ENCODE data around the gene SUSD1.

Gene SUSD1

DNA sequence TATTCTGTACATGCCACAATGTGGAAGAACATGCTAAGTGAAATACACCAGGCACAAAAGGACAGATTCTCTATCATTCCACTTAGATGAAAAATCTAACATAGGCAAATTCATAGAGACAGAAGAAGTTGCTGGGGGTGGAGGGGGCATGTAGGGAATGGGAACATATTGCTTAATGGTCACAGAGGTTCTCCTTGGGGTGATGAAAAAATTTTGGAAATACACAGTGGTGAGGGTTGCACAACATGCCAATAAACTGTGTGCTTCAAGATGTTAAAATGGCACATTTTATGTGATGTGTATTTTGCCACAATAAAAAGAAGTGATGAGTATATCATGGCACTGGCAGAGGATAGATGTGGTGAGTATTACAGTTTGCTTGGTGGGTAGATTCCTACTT, 111.9 kb downstream of the SUSD1 start:
- DNase-seq: no peak

DNA sequence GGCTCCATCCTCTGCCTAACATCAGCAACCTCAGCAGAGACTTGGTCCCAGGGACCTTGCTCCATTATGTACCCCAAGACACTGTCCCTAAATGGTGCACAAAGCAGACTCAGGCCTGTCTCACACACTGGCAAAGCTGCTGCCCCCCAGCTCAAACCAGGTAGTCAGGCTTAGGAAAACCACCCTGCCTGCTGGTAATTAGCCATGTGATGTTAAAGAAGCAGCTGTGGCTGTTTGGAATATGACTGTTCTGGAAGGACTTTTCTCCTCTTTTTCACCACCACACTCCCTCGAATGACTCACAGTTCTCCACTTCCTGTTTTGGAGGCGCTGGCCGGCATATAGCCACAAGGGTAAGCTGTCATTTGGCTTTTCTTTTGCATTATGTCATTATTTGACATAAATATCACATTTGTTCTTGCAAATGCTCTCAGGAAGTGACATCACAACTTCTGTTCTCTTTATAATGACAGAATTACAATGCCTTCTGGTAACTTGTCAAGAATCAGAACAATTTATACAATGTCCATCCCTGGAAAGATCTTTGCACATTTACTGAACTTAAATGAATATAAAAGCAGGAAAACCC, 113.9 kb downstream of the SUSD1 start:
- DNase-seq: no peak

DNA sequence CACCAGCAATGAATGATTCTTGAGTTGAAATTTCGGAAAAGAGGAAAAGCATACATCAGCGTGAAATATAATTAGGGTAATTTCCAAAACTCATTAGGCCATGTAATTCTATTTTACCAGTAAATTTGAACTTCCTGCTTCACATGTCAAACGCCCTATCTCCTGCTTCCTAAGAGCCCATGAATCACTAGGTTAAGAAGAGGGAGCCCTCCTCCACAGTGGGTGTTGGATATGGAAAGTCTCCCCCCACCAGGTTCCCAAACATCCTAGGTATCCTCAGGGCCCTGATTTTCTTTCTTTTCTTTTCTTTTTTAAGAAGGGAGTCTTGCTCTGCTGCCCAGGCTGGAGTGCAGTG, 115.2 kb downstream of the SUSD1 start:
- DNase-seq: no peak

DNA sequence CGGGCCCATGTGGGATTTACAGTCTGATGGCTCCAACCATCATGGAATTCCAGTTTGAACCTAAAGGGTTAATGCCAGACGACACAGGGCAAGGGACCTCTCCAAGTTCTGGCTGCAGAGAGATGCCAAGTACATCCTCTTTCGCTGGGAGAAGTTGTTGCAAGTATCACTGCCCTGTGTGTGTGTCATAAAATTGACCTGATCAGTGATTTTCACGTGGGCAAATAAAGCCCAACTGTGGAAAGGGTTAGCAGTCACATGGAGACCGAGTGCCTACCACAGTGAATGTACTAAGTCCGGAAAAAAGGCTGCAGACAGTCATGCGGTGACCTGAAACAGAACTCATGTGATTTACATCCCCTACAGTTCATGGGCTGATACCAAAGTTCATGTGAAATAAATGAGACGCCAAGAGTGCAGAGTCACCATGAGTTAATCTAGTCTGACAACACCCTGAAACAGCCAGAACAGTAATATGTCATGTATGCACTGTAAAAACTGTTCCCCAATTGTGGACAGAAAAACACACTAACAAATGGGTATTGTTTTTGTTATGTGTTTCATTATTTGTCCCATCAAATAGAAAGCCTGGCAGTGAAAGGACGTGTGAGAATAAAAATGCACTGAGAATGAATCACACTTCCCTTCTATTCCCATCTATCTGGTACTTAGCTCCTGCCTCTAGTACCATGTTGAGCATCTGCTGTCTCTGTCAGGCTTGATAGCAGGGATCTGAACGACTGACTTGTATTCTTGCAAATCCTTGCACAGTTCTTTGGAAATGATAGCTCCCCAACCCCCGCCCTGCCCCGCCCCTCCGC, 115.7 kb downstream of the SUSD1 start:
- no peak for DNase-seq

DNA sequence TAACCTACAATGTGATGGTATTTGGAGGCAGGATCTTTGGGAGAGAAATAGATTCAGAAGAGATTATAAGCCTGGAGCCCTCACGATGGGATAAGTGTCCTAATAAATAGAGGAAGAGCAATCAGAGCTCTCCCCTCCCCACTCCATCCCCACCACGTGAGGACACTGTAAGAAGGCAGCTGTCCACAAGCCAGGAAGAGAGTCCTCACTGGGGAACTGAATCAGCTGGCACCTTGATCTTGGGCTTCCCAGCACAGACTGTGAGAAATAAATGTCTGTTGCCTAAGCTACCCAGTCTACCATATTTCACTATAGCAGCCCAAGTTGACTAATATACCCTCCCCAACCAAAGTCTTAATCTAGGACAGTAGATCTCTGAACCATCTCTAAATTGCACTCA, 118.1 kb downstream of the SUSD1 start:
- no peak for DNase-seq

DNA sequence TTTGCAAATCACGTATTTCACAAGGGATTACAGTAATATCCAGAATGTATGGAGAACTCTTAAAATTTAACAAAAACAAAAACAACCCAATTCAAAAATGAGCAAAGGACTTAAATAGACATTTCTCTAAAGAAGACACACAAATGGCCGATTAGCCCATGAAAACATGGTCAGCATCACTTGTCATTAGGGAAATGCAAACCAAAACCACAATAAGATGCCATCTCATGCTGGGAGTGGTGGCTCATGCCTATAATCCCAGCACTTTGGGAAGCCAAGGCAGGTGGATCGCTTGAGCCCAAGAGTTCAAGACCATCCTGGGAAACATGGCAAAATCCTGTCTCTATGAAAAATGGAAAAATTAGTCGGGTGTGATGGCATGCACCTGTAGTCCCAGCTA, 120.2 kb downstream of the SUSD1 start:
- no peak for DNase-seq

DNA sequence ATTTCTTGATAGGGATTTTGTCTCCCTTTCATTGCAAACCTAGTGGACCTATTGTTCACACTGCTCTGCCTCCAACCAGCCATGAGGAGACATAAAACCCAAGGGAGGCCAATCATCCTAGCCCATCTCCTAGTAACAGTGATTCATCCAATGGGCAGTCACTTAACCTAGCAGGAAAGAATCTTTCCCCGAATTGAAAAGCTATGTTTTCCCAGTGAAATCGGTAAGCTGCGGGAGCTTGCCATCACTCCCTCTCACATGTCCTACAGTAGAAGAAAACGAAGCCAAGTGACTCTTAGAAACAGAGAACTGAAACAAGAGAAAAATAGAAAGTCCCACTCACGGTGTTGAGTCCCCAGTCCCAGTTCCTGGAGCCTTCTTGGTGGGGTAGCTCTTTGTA, 123.3 kb downstream of the SUSD1 start:
- DNase-seq: no peak

DNA sequence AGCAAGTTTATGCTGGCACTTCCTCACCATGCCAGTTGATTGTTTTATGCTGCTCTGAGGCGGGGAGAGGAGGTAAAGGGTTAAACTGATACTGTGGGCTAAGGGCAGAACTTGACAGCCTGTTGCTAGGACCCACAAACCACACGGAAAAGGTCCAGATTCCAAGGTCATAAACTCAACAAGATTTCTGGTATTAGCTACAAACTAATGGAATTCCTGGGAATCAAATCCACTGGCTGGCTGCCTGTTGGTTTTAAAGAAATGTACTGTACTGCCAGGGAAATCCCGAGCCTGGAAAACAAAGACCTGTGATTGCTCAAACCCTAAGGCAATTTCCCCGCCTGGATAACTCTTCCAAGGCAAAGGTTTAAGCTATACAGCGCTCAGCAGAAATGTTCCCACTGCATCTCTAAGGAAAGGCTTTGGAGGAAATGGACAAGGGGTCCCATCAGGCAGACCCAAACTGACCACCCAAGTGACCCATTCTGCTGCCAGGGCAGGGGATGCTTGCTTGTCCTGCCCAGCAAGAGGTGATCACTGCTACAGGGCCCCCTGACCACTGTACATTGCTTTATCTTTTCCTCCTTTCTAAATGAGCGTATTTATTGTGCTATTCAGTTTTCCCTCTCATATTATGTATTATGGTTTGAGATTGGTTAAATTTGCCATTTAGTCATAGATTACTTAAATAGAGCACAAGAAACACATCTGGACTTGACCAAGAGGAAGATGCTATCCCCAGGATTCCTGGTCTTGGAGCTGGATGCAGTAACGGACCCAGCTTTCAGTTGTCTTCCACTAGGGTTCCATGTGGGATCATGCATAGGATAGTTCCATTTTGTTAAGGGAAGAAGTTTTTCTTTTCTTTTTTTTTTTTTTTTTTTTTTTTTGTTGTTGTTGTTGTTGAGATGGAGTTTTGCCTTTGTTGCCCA, 124.3 kb downstream of the SUSD1 start:
- DNase-seq: no peak

DNA sequence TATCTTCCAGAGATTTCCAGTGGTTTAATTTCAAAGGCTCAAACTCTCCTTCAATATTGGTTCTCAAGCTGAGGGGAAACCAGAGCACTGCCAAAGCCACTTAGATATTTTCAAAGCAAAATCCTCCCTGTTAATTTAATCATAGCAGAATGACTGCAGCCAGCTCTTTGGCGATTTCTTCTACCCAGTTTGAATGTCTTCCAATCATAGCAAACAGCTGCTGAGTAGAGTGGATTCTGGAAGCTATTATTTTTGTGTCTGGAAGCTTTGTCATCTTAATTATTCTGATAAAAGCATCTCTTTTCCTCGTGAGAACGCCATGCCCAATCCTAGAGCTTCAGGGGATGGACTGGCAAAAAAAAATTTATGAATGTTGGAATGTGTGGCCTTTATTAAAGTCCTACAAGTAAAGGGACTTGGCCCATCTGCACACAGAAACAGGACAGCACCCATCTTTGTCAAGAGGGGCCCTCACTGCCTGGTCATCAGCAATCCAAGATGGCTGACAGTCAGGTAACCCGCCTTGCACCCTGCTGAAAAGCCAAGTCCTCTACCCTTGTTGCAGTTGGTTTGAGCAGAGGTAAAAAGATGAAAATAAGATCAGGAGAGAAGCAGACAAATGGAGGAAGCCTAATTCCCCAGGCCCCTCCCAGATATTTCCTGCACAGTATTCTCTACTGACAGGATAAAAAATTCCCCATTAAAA, 125.1 kb downstream of the SUSD1 start:
- no peak for DNase-seq

DNA sequence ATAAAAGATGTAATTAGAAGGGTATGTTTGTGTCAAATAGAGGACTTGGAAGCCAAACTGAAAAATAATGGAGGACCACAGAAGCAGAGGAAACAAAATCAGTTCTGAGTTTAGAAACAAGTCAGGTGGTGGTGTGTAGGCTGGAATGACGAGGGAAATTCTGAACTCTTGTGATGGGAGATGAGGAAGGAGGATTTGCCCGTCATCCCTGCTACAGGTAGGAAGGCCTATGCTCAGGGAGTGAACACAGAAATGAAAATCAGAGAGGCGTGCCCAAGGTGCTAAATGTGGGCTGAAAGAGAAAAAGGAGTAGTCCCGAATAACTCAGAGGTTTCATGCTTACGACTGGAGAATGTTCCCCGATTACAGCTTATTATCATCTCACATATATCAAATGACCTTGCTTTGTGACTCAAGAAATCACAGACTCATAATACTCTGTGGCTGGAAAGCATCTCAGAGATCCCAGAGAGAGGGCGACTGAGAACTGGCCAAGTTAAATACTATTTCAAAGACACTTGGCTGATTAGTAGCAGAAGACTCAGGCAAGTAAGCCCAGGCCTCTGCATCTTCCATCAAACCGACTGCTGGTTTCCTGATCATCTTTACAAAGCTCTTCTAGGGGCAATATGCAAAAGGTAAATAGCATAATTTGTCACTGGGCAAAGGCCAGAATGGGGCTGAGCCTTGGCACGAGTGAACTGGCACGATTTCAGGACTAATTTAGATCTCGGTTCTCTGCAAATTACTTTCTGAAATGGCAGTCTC, 126.0 kb downstream of the SUSD1 start:
- DNase-seq: no peak

DNA sequence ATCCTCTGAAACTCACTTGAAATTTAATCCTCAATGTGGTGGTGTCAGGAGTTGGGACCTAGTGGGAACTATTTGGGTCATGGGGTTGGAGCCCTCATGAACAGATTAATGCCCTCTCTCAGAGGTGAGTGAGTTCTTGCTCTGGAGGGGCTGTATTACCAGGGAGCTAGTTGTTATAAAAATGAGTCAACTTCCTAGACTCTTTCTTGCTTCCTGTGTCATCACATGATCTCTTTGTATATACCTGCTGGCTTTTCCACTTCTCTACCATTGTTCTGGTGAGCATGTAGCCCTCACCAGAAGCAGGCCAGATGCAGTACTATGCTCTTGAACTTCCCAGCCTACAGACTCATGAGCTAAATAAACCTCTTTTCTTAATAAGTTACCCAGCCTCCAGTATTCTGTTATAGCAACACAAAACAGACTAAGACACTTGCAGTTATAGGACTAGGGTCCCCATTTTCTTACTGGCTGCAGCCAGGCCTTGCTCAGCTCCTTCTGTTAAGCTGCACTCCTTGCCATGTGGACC, 127.5 kb downstream of the SUSD1 start:
- no peak for DNase-seq

DNA sequence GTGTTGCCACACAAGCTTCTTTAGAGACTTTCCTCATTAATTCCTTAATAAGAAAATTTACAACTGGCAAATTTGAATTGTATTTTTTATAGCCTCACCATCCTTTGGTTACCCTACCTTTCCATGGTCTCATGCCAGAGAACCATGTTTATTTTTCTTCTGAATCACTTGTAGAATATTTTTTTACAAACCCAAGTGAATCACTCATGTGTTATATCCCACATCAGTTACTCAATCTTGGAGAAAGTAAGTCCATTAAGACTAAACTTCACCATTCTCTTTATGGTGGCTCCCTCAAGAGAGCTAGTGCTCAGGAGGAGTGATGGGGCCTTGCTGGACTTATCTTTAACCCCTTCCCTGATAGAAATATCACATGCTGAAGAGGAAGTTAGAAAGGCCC, 128.9 kb downstream of the SUSD1 start:
- no peak for DNase-seq

DNA sequence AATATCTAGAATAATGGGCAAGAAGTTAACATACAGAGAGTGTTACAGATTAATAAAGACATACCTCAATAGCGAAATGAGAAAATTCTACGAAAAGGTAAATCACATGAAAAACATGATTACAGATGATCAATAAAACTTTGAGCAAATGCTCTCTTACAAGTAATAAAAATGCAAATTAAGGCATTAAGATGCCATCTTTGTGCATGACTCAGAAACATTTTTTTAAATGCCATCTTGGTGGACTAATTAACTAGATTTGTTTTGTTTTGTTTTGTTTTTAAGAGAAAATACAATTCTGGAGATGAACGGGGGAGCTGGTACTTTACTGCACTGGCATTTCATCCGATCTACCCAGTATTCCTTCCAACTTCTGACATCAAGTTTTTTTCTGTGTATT, 130.2 kb downstream of the SUSD1 start:
- no peak for DNase-seq

DNA sequence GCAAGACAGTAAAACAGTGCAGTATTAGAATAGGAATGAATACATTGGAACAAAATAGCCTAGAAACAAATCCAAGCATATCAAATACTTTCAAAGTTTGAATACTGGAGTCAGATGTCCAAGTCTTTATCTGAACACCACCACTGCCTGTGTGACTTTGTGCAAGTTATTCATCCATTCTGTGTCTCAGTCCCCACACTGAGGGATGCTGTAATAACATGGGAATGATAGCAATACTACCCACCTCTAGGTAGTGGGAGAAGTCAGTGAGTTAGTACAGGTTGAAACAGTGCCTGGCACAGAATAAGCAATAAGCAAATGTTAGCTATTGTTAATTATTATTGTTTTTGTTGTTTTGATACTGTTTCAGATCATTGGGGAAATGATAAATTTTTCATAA, 130.9 kb downstream of the SUSD1 start:
- DNase-seq: no peak

DNA sequence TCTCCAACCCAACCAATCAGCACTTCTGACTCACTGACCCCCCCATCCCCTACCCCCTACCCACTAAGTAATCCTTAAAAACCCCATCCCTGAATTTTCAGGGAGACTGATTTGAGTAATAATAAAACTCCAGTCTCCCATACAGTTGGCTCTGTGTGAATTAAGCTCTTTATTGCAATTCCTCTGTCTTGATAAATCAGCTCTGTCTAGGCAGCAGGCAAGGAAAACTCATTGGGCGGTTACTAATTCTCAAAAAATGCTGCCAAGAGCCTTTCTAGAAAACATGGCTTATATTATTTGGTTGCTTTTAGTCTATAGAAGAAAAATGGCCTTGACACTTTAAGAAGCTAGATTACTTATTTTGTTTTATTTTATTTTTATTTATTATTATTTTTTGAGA, 131.7 kb downstream of the SUSD1 start:
- DNase-seq: no peak

DNA sequence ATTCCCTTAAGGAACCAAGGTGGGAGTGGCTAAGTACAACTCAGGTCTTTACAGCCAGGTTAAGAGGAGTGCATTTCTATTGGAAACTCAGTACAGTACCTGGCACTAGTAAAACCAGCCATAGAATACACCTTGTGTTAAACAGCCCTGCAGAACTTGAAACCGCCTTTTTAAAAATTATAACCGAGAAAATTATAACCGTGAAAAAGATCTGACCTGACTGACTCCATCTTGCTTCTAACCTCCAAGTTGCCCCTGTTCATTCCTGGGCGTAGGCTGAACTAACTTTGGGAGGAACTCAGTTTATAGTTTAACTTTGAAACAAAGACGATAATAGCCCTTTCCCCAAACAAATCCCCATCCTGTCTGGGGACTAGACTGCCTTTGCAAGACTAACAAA, 132.3 kb downstream of the SUSD1 start:
- no peak for DNase-seq

DNA sequence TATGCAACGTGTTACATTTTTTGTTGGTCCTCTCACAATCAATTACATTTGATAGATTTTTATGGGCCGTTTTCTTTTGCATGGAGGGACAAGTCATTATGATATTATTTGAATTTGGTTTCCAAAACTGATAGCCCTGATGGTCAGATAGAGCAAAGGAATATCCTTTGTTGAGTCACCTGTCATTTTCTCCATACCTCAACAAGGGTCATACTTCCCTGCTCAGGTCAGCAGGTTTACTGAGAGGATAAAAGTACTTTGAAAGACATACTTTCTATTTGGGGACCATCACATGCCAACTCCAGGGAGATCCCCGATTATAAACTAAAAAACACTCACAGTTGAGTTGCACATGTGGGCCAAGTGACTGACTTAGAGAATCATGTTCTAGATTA, 132.9 kb downstream of the SUSD1 start:
- no peak for DNase-seq

DNA sequence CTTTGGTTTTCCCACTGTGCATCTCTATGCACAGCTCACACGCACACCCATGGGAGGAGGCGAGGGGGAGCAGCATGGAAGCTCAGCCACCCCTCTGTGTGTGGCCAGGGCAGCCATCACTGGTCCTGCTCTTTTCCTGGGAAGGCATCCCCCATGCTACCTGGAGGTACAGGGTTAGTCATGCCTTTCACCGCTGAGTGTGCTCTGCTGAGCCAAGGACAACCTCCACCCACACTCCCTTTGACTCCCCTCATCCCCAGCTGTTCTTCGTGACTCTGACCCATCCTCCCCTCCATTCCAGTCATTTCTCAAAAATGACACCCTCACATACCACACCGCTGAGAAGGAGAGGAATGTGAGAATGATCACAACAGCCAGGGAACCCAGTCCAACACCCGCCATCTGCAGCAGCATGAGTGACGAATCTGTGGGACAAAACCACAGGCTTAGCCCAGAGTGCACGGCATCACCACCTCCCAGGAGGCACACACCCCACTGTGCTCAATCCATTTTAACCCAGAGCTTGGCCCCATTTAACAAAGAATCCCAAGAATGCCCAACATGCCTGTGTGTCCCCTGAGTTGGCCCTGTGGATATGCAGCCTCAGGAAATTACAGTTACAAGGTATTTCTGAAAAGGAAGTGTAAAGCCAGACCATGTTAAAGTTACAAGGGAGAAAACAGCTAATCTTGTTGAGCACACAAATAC, 133.4 kb downstream of the SUSD1 start:
- no peak for DNase-seq

DNA sequence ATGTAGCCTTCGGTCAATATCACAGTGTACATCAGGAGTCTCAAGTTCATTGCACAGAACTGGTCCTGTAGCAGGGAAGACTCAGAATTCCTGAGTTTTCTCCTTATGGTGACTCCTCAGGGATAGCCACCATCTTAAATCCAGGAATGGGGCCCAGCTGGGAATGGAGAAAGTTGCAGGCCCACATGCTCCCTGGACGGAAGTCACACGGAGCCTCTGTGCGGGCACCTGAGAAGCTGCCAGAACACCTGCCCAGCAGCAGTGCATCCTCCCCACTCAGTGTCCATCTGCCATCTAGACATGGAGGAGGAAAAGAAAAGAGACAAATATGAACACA, 133.9 kb downstream of the SUSD1 start:
- no peak for DNase-seq

DNA sequence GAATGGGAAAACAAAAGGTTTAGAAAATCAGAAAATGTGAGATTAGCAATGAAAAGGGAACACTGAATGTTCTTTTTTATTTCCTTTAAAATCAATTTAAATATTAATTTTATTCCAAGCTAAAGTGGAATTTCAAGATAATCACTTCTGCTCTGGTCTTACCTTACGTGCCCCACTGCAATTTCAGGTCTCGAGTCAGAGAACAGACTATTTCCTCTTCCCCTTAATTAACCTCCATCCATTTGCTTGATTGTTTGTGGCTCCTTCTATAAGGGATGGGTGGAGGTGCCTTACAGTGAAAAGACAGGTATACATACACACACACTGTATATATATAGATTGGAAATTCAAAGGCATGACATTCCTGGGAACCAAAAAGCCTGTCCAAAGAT, 137.1 kb downstream of the SUSD1 start:
- no peak for DNase-seq

DNA sequence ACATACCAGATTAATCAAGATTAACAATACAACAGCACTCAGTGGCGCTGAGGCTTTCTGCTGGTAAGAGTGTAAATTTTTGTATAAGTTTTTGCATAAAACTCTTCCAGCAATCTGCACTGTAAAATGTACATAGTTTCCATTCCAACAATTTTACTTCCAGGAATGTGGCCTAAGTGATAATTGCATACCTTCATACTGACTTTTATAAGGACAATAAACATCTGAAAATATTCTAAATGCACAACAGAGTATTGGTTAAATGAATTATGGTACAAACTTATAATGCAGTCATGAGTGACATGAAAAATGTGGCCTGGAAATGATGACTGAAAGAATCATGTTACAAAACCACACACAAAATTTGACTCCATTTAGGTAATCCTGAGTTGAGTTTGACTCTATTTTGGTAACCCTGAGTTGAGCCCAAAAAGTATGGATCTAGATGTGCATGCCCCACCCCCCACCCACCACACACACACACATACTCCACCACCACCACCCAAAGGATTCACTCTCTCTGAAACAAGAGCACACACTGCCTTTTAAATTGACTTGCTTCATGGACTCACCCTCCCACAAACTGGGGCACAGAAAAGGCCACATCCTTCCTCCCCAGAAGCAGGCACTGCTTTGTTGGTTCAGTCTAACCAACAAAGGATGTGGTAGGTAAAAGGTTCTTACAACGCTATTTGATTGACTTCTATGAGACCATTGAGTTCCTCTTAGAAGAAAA, 137.6 kb downstream of the SUSD1 start:
- DNase-seq: no peak

All from DMS79 treated with DMSO at 0.1 percent for 48 hours (cell line).